Natural killer cell (primary cell): ENCODE data around the gene JPH2. TPM values are rescaled to one million over a fixed set of nuclear protein-coding genes. Genes with fewer than 3 reads are reported as not detected.

ENCODE experiments used
- ATAC-seq, 3 donors: fragments of 150-1000 bp in 2 of 3; fragments of 200-7000 bp in 1 of 3; cut with Tn5 transposase; 1 replicate in 1 of 3; 2 replicates in 2 of 3; pipeline ENCODE4 v1.10.0; 2021; ENCODE audit warnings: mild to moderate bottlenecking in 2 of 3, moderate library complexity in 2 of 3
- DNase-seq, 2 donors: peaks; one replicate each; pipeline versions ENCODE4 v3.0.0 to v3.0.0-alpha.2; 2013 to 2021; ENCODE audit warnings: mixed read lengths in 1 of 2
- H3K27ac ChIP-seq: one replicate; pipeline ENCODE4 v1.5.1; 2013; ENCODE audit warnings: mild to moderate bottlenecking, low read length
- H3K27me3 ChIP-seq: one replicate; pipeline ENCODE4 v1.6.1; 2013; ENCODE audit warnings: low read length; ENCODE audit not compliant: control insufficient read depth, insufficient read depth
- H3K36me3 ChIP-seq: one replicate; pipeline ENCODE4 v1.6.1; 2013; ENCODE audit warnings: low read length; ENCODE audit not compliant: control insufficient read depth, insufficient read depth
- H3K4me1 ChIP-seq: one replicate; pipeline ENCODE4 v1.6.1; 2013; ENCODE audit warnings: low read length; ENCODE audit not compliant: control insufficient read depth, insufficient read depth
- H3K4me3 ChIP-seq: one replicate; pipeline ENCODE4 v1.5.1; 2013; ENCODE audit warnings: low read length
- H3K9me3 ChIP-seq: one replicate; pipeline ENCODE4 v1.6.1; 2013; ENCODE audit warnings: low read length; ENCODE audit not compliant: control insufficient read depth, insufficient read depth
- H3K27ac Mint-ChIP-seq, 2 donors: one replicate each; pipeline ENCODE4 v1.8.0; 2022; ENCODE audit warnings: mild to moderate bottlenecking in 2 of 2, mixed read lengths in 2 of 2, moderate library complexity in 1 of 2
- H3K27me3 Mint-ChIP-seq, 2 donors: one replicate each; pipeline ENCODE4 v1.8.0; 2022; ENCODE audit warnings: low read depth in 2 of 2, mixed read lengths in 2 of 2
- H3K36me3 Mint-ChIP-seq: one replicate; pipeline ENCODE4 v1.8.0; 2022; ENCODE audit warnings: mixed read lengths
- H3K4me1 Mint-ChIP-seq, 2 donors: one replicate each; pipeline ENCODE4 v1.8.0; 2022; ENCODE audit warnings: mixed read lengths in 2 of 2
- H3K4me3 Mint-ChIP-seq: one replicate; pipeline ENCODE4 v1.8.0; 2022; ENCODE audit warnings: mild to moderate bottlenecking, moderate library complexity, mixed read lengths
- H3K9me3 Mint-ChIP-seq, 2 donors: one replicate each; pipeline ENCODE4 v1.8.0; 2022; ENCODE audit warnings: mixed read lengths in 2 of 2
- CTCF ChIP-seq: fragments of 200-600 bp; IDR thresholded peaks from one replicate; pipeline ENCODE4 v1.8.0; 2022; ENCODE audit warnings: antibody characterized with exemption
- WGBS: methylation state at CpG from one replicate; pipeline ENCODE4 v1.1.7; 2013; ENCODE audit warnings: missing lambda C conversion rate; ENCODE audit not compliant: insufficient coverage; 5-methylcytosine and 5-hydroxymethylcytosine counted together
- intact Hi-C: fragments of 100-400 bp; cut with micrococcal nuclease; formaldehyde crosslinking; loops from one replicate; pipeline ENCODE4 v1.14.2; 2022
- total RNA-seq, 4 donors: library from RNA; stranded (reverse); fragments of 120-200 nt in 1 of 4; gene quantifications; one replicate each; pipeline versions ENCODE4 v1.2.3 to v1.2.4, GENCODE V29; 2013 to 2022

JPH2 gene
- total RNA-seq, 3 donors from 2014 or later (not counting 1 experiment from before 2014, with no cell fraction given), result not detected

- WGBS, result 34% methylated on average over 7 of the region's 7 CpGs
- H3K4me1 Mint-ChIP-seq, result peaks cover 44 to 49% of the 10 kb centered on the region in 2 donors
- peak overlapping the region; percentile 92 to 97 for H3K27ac Mint-ChIP-seq
- peak overlapping the region; percentile 98 for H3K4me3 Mint-ChIP-seq
- no peaks in the 10 kb centered on the region for H3K27me3 Mint-ChIP-seq
- H3K4me3 ChIP-seq, result no peak overlapping the region
- H3K27ac ChIP-seq, result peak overlapping the region; percentile 7
- H3K36me3 Mint-ChIP-seq, result no peaks in the 10 kb centered on the region
- TF ChIP-seq CTCF, result no peak
- H3K27me3 ChIP-seq, result no peaks in the 10 kb centered on the region
- H3K9me3 Mint-ChIP-seq, result no peaks in the 10 kb centered on the region
- peaks cover 16% of the 10 kb centered on the region for H3K36me3 ChIP-seq
- H3K4me1 ChIP-seq, result peaks cover 22% of the 10 kb centered on the region
- intact Hi-C loops, result no loop called here
- DNase-seq (peak in 1 of 2 donors; percentile 5), ATAC-seq (no peak)
- no peaks in the 10 kb centered on the region for H3K9me3 ChIP-seq
Observed at GRCh38 chr20:44208770-44209169, 21.8 kb upstream of the JPH2 start.

GRCh38 chr20:44208165-44208564, 21.2 kb upstream of the JPH2 start:
- DNase-seq (no peak), ATAC-seq (no peak)
- TF ChIP-seq CTCF, result no peak
- Mint-ChIP-seq H3K4me3 (peak overlapping the region; percentile 98), H3K4me1 (peaks cover 44 to 49% of the 10 kb centered on the region in 2 donors), H3K27ac (peak overlapping the region; percentile 92 to 97), H3K9me3 (no peaks in the 10 kb centered on the region), H3K36me3 (no peaks in the 10 kb centered on the region), H3K27me3 (no peaks in the 10 kb centered on the region)
- WGBS, result 67% methylated on average over 3 of the region's 7 CpGs
- no peak overlapping the region for H3K4me3 ChIP-seq
- H3K27me3 ChIP-seq, result no peaks in the 10 kb centered on the region
- no peak overlapping the region for H3K27ac ChIP-seq
- H3K36me3 ChIP-seq, result peaks cover 16% of the 10 kb centered on the region
- peaks cover 22% of the 10 kb centered on the region for H3K4me1 ChIP-seq
- intact Hi-C loops, result no loop called here
- H3K9me3 ChIP-seq, result no peaks in the 10 kb centered on the region

- Histone ChIP-seq H3K4me1 (peaks cover 22% of the 10 kb centered on the region), H3K27ac (no peak overlapping the region), H3K4me3 (no peak overlapping the region), H3K27me3 (no peaks in the 10 kb centered on the region), H3K36me3 (peaks cover 22% of the 10 kb centered on the region), H3K9me3 (no peaks in the 10 kb centered on the region)
- Mint-ChIP-seq H3K36me3 (no peaks in the 10 kb centered on the region), H3K27me3 (no peaks in the 10 kb centered on the region), H3K27ac (peak overlapping the region in 1 of 2 donors; percentile 63), H3K9me3 (no peaks in the 10 kb centered on the region), H3K4me1 (peaks cover 44 to 49% of the 10 kb centered on the region in 2 donors), H3K4me3 (peak overlapping the region; percentile 38)
- 50% methylated on average over 3 of the region's 3 CpGs for WGBS
- ATAC-seq (no peak), DNase-seq (no peak)
- TF ChIP-seq CTCF, result no peak
- intact Hi-C loops, result no loop called here
Observed at GRCh38 chr20:44207126-44207723, 20.2 kb upstream of the JPH2 start.

- ATAC-seq (no peak), DNase-seq (no peak)
- Histone ChIP-seq H3K4me3 (no peak overlapping the region), H3K27me3 (no peaks in the 10 kb centered on the region), H3K4me1 (peaks cover 14% of the 10 kb centered on the region), H3K9me3 (no peaks in the 10 kb centered on the region), H3K36me3 (peaks cover 33% of the 10 kb centered on the region), H3K27ac (no peak overlapping the region)
- peak overlapping the region; percentile 13 for H3K4me3 Mint-ChIP-seq
- H3K4me1 Mint-ChIP-seq, result peaks cover 42 to 47% of the 10 kb centered on the region in 2 donors
- intact Hi-C loops, result no loop called here
- no peaks in the 10 kb centered on the region for H3K27me3 Mint-ChIP-seq
- no peak overlapping the region for H3K27ac Mint-ChIP-seq
- no peaks in the 10 kb centered on the region for H3K9me3 Mint-ChIP-seq
- peaks cover 10% of the 10 kb centered on the region for H3K36me3 Mint-ChIP-seq
- no peak for TF ChIP-seq CTCF
Observed at GRCh38 chr20:44206132-44206531, 19.1 kb upstream of the JPH2 start.
